ENCODE results near the gene ULK3. TPM values are rescaled to one million over a fixed set of nuclear protein-coding genes. Genes with fewer than 3 reads are reported as not detected.

The ULK3 gene
- polyA plus RNA-seq, 1 experiment = 14.2 TPM

DNA sequence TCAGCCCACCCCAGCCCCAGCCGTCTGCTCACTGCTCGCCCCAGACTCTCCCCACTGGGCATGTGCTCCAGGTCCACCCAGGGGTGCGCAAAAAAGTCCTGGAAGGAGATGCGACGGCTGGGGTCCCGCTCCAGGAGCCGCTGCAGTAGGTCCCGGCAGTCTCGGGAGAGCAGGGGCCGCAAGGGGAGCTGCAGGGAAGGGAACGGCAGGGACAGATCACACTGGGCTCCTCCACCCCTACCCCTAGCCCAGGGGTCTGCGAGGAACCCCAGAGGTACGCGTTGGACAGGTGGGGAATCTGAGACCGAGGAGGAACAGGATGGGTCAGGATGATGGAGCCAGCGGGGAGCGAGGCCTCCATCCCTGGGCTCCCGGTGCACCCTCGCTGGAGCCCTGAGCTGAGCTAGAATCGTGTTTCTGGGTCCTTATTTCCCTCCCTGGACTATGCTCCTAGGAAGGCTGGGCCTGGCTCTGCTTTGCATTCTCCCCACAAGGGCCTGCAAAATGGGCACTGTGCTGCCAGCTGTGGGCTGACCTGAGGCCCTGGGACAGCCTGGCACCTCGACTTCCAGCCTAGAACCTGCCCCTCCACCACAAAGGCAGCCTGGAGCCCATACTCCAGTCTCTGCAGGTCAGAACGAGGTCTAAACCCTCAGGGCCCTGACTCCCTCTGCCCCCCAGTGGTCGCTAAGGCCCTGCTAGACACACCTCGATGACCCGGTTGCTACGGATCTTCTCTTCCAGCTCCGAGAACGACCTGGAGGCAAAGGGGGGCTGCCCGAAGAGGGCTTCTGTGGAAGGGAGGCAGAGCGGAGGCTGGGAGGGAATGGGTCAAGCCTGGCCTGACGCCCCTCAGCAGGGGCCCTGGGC is 3.2 kb downstream of the ULK3 start:
- TF ChIP-seq, protein P1, sequence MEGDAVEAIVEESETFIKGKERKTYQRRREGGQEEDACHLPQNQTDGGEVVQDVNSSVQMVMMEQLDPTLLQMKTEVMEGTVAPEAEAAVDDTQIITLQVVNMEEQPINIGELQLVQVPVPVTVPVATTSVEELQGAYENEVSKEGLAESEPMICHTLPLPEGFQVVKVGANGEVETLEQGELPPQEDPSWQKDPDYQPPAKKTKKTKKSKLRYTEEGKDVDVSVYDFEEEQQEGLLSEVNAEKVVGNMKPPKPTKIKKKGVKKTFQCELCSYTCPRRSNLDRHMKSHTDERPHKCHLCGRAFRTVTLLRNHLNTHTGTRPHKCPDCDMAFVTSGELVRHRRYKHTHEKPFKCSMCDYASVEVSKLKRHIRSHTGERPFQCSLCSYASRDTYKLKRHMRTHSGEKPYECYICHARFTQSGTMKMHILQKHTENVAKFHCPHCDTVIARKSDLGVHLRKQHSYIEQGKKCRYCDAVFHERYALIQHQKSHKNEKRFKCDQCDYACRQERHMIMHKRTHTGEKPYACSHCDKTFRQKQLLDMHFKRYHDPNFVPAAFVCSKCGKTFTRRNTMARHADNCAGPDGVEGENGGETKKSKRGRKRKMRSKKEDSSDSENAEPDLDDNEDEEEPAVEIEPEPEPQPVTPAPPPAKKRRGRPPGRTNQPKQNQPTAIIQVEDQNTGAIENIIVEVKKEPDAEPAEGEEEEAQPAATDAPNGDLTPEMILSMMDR (IDR thresholded peaks at IDR 0.05; ENCODE audit: low read depth, low read length) = 0 out of 2 replicates have a peak, but pooled peaks have one; percentile 8
- H3K27ac ChIP-seq (ENCODE audit: low read depth, low read length) = no peak overlapping the region
- H3K27me3 ChIP-seq (ENCODE audit: control insufficient read depth, insufficient read depth, low read length) = no peaks in the 10 kb centered on the region
- no peak for DNase-seq (ENCODE audit: low read depth, low spot score)
- POLR2A ChIA-PET = no interaction called here
- no peak overlapping the region for H3K4me3 ChIP-seq (ENCODE audit: low read depth, low read length)
- no peaks in the 10 kb centered on the region for H3K9me3 ChIP-seq (ENCODE audit: control insufficient read depth, insufficient read depth, low read length)
- CTCF ChIA-PET = interaction anchor here (1.2 kb wide), 1 partner anchor 70 kb away, joined by 3 read pairs; no protein-coding TSS in a partner anchor

DNA sequence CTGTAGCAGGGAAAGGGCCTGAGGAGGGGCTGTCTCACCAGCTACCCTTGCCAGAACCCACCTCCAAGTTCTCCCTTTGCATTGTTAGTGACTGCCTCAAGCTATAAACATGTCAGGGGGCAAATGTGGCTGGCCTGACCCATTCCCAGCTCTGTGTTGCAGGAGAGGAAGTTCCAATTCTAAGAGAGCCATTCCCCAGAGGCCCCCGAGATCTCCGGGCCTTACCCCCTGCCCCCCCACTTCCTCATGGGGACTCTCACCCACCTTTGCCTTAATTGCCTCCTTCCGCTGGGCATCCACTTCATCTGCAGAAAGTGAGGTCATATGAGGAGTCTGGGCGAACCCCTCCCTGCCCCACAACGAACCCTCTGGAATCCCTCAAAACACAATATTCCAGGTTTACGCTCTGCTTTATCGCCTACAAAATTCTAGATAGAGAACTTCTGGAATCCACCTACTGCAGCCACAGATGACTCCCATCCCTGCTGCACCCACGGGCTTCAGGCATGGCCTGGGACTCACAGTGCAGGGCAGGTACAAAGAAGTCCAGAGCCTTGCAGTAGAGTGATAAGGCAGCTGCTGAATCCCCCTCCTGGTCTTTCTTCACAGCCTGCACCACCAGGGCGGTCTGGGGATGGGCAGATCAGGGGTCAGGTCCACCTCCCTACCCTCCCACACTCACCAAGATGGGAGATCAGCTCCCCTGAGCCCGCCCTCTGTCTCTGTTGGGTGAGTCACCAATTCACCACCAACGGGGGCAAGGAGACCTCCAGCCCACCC is 4.0 kb downstream of the ULK3 start:
- ChIA-PET CTCF (interaction anchor here (1.1 kb wide), 1 partner anchor 67 kb away, joined by 3 read pairs; no protein-coding TSS in a partner anchor), POLR2A (no interaction called here)
- H3K27me3 ChIP-seq (ENCODE audit: control insufficient read depth, insufficient read depth, low read length) = no peaks in the 10 kb centered on the region
- TF ChIP-seq, protein P1 (IDR thresholded peaks at IDR 0.05; ENCODE audit: low read depth, low read length) = no peak
- no peak overlapping the region for H3K4me3 ChIP-seq (ENCODE audit: low read depth, low read length)
- no peak overlapping the region for H3K27ac ChIP-seq (ENCODE audit: low read depth, low read length)
- H3K9me3 ChIP-seq (ENCODE audit: control insufficient read depth, insufficient read depth, low read length) = no peaks in the 10 kb centered on the region
- no peak for DNase-seq (ENCODE audit: low read depth, low spot score)

DNA sequence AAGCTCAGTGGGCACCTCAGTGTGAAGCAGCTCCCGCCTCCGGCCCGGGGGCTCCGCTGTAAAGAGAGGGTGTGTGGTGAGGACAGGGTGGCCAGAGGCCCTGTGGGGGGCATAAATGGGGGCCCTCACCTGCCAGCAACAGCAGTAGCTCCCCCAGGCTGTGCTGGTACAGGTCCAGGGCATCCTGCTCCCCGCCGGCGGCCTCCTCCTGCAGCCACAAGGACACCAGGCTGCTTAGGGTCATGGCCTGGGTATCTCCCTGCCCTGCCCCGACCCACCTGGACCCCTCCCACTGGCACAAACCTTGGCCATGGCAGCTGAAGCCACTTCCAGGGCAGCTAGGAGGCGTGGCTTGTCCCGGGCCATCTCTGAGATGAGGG is 4.8 kb downstream of the ULK3 start:
- Histone ChIP-seq H3K27ac (ENCODE audit: low read depth, low read length) (no peak overlapping the region), H3K4me3 (ENCODE audit: low read depth, low read length) (no peak overlapping the region), H3K9me3 (ENCODE audit: control insufficient read depth, insufficient read depth, low read length) (no peaks in the 10 kb centered on the region), H3K27me3 (ENCODE audit: control insufficient read depth, insufficient read depth, low read length) (no peaks in the 10 kb centered on the region)
- TF ChIP-seq, protein P1 (IDR thresholded peaks at IDR 0.05; ENCODE audit: low read depth, low read length) = no peak
- CTCF ChIA-PET = interaction anchor here (1.1 kb wide), 1 partner anchor 67 kb away, joined by 3 read pairs; no protein-coding TSS in a partner anchor
- no peak for DNase-seq (ENCODE audit: low read depth, low spot score)
- POLR2A ChIA-PET = no interaction called here

DNA sequence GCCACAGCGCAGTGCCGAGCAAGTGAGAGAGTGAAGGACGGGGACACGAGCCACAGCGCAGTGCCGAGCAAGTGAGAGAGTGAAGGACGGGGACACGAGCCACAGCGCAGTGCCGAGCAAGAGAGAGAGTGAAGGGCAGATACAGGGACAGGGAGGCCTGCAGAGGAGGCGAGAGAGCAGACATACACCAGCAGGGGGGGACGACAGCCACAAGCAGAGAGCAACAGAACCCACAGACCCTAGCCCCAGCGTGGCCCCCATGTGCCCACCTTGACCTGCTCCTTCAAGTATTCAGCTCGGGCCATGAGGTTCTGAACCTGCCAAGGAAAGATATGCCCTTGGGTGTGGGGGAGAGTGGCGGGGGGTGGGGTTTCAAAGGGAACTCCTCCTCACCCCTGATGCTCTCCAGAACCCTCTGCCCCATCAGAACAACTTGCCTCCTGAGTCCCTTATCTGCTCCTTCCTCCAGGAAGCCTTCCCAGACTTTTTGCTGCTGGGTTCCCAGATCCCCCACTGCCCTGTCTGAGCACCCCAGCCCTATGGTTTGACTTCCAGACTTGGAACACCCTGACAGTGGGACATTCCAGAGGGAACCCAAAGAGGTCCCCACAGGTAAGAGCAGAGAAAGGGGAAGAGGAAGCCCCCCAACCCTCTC is 5.3 kb downstream of the ULK3 start:
- TF ChIP-seq, protein P1 (IDR thresholded peaks at IDR 0.05; ENCODE audit: low read depth, low read length) = no peak
- DNase-seq (ENCODE audit: low read depth, low spot score) = no peak
- H3K9me3 ChIP-seq (ENCODE audit: control insufficient read depth, insufficient read depth, low read length) = no peaks in the 10 kb centered on the region
- no peak overlapping the region for H3K4me3 ChIP-seq (ENCODE audit: low read depth, low read length)
- H3K27ac ChIP-seq (ENCODE audit: low read depth, low read length) = no peak overlapping the region
- CTCF ChIA-PET = interaction anchor here (1.1 kb wide), 1 partner anchor 66 kb away, joined by 3 read pairs; no protein-coding TSS in a partner anchor
- POLR2A ChIA-PET = no interaction called here
- no peaks in the 10 kb centered on the region for H3K27me3 ChIP-seq (ENCODE audit: control insufficient read depth, insufficient read depth, low read length)

All from AG04450 (cell line).